Measurements from ENCODE around the gene SMAD3.

GRCh38 chr15:67181221-67181639, 115.8 kb downstream of the SMAD3 start:
- TF ChIP-seq CTCF (IDR thresholded peaks at IDR 0.05) (no peak), POLR2AphosphoS5 (IDR thresholded peaks at IDR 0.05; ENCODE audit: insufficient read depth in 1 of 2, low read depth in 1 of 2) (no peak), POLR2A (IDR thresholded peaks at IDR 0.05) (no peak)
